ENCODE measurements around the gene CXCR5. TPM values are rescaled to one million over a fixed set of nuclear protein-coding genes. Genes with fewer than 3 reads are reported as not detected.

The CXCR5 gene
- total RNA-seq, 1 donor from 2014 or later, result 5.1 TPM

- DNase-seq (ENCODE audit: low spot score), result peak; percentile 65
These were observed 11.7 kb downstream of the CXCR5 start for GRCh38 chr11:118895093-118896039.

GRCh38 chr11:118896472-118896913 is 12.8 kb downstream of the CXCR5 start:
- H3K27ac Mint-ChIP-seq, result peak overlapping the region; percentile 55
- no peaks in the 10 kb centered on the region for H3K27me3 Mint-ChIP-seq (ENCODE audit: insufficient read depth)
- H3K4me3 Mint-ChIP-seq, result no peak overlapping the region
- peaks cover 59% of the 10 kb centered on the region for H3K4me1 Mint-ChIP-seq (ENCODE audit: low read depth)
- peaks cover 16% of the 10 kb centered on the region for H3K36me3 Mint-ChIP-seq (ENCODE audit: low read depth)
- no peak for DNase-seq (ENCODE audit: low spot score)
- intact Hi-C loops (cut with micrococcal nuclease), result no loop called here
- H3K9me3 Mint-ChIP-seq, result no peaks in the 10 kb centered on the region

More at GRCh38 chr11:118895093-118896039, 11.7 kb downstream of the CXCR5 start:
- Mint-ChIP-seq H3K4me3 (peak overlapping the region; percentile 32), H3K4me1 (ENCODE audit: low read depth) (peaks cover 65% of the 10 kb centered on the region), H3K27ac (peak overlapping the region; percentile 81), H3K36me3 (ENCODE audit: low read depth) (peaks cover 11% of the 10 kb centered on the region), H3K27me3 (ENCODE audit: insufficient read depth) (no peaks in the 10 kb centered on the region), H3K9me3 (no peaks in the 10 kb centered on the region)
- intact Hi-C loops (cut with micrococcal nuclease), result loop anchor here (1.0 kb wide), 2 partner anchors 12 to 104 kb away; partner anchors contain the start of genes CXCR5 and DDX6

- intact Hi-C loops (cut with micrococcal nuclease), result no loop called here
- Mint-ChIP-seq H3K4me3 (no peak overlapping the region), H3K4me1 (ENCODE audit: low read depth) (peaks cover 55% of the 10 kb centered on the region), H3K27me3 (ENCODE audit: insufficient read depth) (no peaks in the 10 kb centered on the region), H3K27ac (peak overlapping the region; percentile 55), H3K9me3 (no peaks in the 10 kb centered on the region), H3K36me3 (ENCODE audit: low read depth) (peaks cover 19% of the 10 kb centered on the region)
- no peak for DNase-seq (ENCODE audit: low spot score)
These were observed 13.4 kb downstream of the CXCR5 start for GRCh38 chr11:118896921-118897591.

GRCh38 chr11:118897721-118898310 is 14.1 kb downstream of the CXCR5 start:
- intact Hi-C loops (cut with micrococcal nuclease), result no loop called here
- peaks cover 47% of the 10 kb centered on the region for H3K4me1 Mint-ChIP-seq (ENCODE audit: low read depth)
- H3K27ac Mint-ChIP-seq, result no peak overlapping the region
- H3K9me3 Mint-ChIP-seq, result no peaks in the 10 kb centered on the region
- DNase-seq (ENCODE audit: low spot score), result no peak
- H3K4me3 Mint-ChIP-seq, result no peak overlapping the region
- H3K36me3 Mint-ChIP-seq (ENCODE audit: low read depth), result peaks cover 19% of the 10 kb centered on the region
- no peaks in the 10 kb centered on the region for H3K27me3 Mint-ChIP-seq (ENCODE audit: insufficient read depth)

GRCh38 chr11:118898400-118899295 is 15.0 kb downstream of the CXCR5 start:
- intact Hi-C loops (cut with micrococcal nuclease), result no loop called here
- Mint-ChIP-seq H3K27ac (no peak overlapping the region), H3K4me3 (no peak overlapping the region), H3K4me1 (ENCODE audit: low read depth) (peaks cover 39% of the 10 kb centered on the region), H3K36me3 (ENCODE audit: low read depth) (peaks cover 19% of the 10 kb centered on the region), H3K27me3 (ENCODE audit: insufficient read depth) (no peaks in the 10 kb centered on the region), H3K9me3 (no peaks in the 10 kb centered on the region)
- DNase-seq (ENCODE audit: low spot score), result no peak

GRCh38 chr11:118899296-118899688 is 15.6 kb downstream of the CXCR5 start:
- DNase-seq (ENCODE audit: low spot score), result no peak
- Mint-ChIP-seq H3K9me3 (no peaks in the 10 kb centered on the region), H3K4me1 (ENCODE audit: low read depth) (peaks cover 32% of the 10 kb centered on the region), H3K36me3 (ENCODE audit: low read depth) (peaks cover 19% of the 10 kb centered on the region), H3K27me3 (ENCODE audit: insufficient read depth) (no peaks in the 10 kb centered on the region), H3K27ac (no peak overlapping the region), H3K4me3 (no peak overlapping the region)
- intact Hi-C loops (cut with micrococcal nuclease), result no loop called here

GRCh38 chr11:118899706-118900360 is 16.1 kb downstream of the CXCR5 start:
- Mint-ChIP-seq H3K9me3 (no peaks in the 10 kb centered on the region), H3K36me3 (ENCODE audit: low read depth) (peaks cover 19% of the 10 kb centered on the region), H3K4me1 (ENCODE audit: low read depth) (peaks cover 27% of the 10 kb centered on the region), H3K27ac (no peak overlapping the region), H3K27me3 (ENCODE audit: insufficient read depth) (no peaks in the 10 kb centered on the region), H3K4me3 (no peak overlapping the region)
- intact Hi-C loops (cut with micrococcal nuclease), result no loop called here
- no peak for DNase-seq (ENCODE audit: low spot score)

- H3K4me1 Mint-ChIP-seq (ENCODE audit: low read depth), result peaks cover 18% of the 10 kb centered on the region
- no peaks in the 10 kb centered on the region for H3K9me3 Mint-ChIP-seq
- H3K27ac Mint-ChIP-seq, result no peak overlapping the region
- intact Hi-C loops (cut with micrococcal nuclease), result no loop called here
- no peak for DNase-seq (ENCODE audit: low spot score)
- peaks cover 19% of the 10 kb centered on the region for H3K36me3 Mint-ChIP-seq (ENCODE audit: low read depth)
- no peak overlapping the region for H3K4me3 Mint-ChIP-seq
- H3K27me3 Mint-ChIP-seq (ENCODE audit: insufficient read depth), result no peaks in the 10 kb centered on the region
These were observed 17.1 kb downstream of the CXCR5 start for GRCh38 chr11:118900535-118901384.

- Mint-ChIP-seq H3K27me3 (ENCODE audit: insufficient read depth) (no peaks in the 10 kb centered on the region), H3K4me3 (no peak overlapping the region), H3K9me3 (no peaks in the 10 kb centered on the region), H3K36me3 (ENCODE audit: low read depth) (peaks cover 19% of the 10 kb centered on the region), H3K4me1 (ENCODE audit: low read depth) (peaks cover 10% of the 10 kb centered on the region), H3K27ac (no peak overlapping the region)
- DNase-seq (ENCODE audit: low spot score), result no peak
- intact Hi-C loops (cut with micrococcal nuclease), result no loop called here
These were observed 18.0 kb downstream of the CXCR5 start for GRCh38 chr11:118901494-118902335.

GRCh38 chr11:118902336-118903203 is 18.9 kb downstream of the CXCR5 start:
- H3K4me3 Mint-ChIP-seq, result no peak overlapping the region

More at GRCh38 chr11:118902336-118903203, 18.9 kb downstream of the CXCR5 start:
- no peak for DNase-seq (ENCODE audit: low spot score)
- H3K27me3 Mint-ChIP-seq (ENCODE audit: insufficient read depth), result no peaks in the 10 kb centered on the region
- H3K4me1 Mint-ChIP-seq (ENCODE audit: low read depth), result peaks cover 1% of the 10 kb centered on the region
- H3K36me3 Mint-ChIP-seq (ENCODE audit: low read depth), result peaks cover 24% of the 10 kb centered on the region
- no peak overlapping the region for H3K27ac Mint-ChIP-seq
- H3K9me3 Mint-ChIP-seq, result no peaks in the 10 kb centered on the region
- intact Hi-C loops (cut with micrococcal nuclease), result no loop called here

All from activated T-helper 1 cell treated with anti-CD3 and anti-CD28 coated beads, Interleukin-12 subunit alpha, Interleukin-12 subunit beta, Interleukin-2, Interleukin-4 antibody, amounts not matched to agents 30 ng/mL and 10 ng/mL and 1 ng/mL, durations not matched to agents 14 hours and 24 hours and 36 hours (primary cell).